Activated naive CD8-positive, alpha-beta T cell treated with anti-CD3 and anti-CD28 coated beads, Interleukin-2, amount 50 U/mL, for 24 hours (primary cell): ENCODE data around the gene HOXB7.

Experiments
- ATAC-seq: fragments of 150-1000 bp; cut with Tn5 transposase; one replicate; pipeline ENCODE4 v1.10.0; 2021
- DNase-seq: peaks from one replicate; pipeline ENCODE4 v3.0.0; 2021
- H3K27ac Mint-ChIP-seq: one replicate; pipeline ENCODE4 v1.8.0; 2021; ENCODE audit warnings: mild to moderate bottlenecking, mixed read lengths
- H3K27me3 Mint-ChIP-seq: one replicate; pipeline ENCODE4 v1.8.0; 2021; ENCODE audit warnings: mixed read lengths
- H3K36me3 Mint-ChIP-seq: one replicate; pipeline ENCODE4 v1.8.0; 2021; ENCODE audit warnings: low read depth, mixed read lengths
- H3K4me1 Mint-ChIP-seq: one replicate; pipeline ENCODE4 v1.8.0; 2021; ENCODE audit warnings: mixed read lengths
- H3K4me3 Mint-ChIP-seq: one replicate; pipeline ENCODE4 v1.8.0; 2021; ENCODE audit warnings: mild to moderate bottlenecking, moderate library complexity, mixed read lengths
- H3K9me3 Mint-ChIP-seq: one replicate; pipeline ENCODE4 v1.8.0; 2021; ENCODE audit warnings: mixed read lengths

HOXB7 gene

DNA sequence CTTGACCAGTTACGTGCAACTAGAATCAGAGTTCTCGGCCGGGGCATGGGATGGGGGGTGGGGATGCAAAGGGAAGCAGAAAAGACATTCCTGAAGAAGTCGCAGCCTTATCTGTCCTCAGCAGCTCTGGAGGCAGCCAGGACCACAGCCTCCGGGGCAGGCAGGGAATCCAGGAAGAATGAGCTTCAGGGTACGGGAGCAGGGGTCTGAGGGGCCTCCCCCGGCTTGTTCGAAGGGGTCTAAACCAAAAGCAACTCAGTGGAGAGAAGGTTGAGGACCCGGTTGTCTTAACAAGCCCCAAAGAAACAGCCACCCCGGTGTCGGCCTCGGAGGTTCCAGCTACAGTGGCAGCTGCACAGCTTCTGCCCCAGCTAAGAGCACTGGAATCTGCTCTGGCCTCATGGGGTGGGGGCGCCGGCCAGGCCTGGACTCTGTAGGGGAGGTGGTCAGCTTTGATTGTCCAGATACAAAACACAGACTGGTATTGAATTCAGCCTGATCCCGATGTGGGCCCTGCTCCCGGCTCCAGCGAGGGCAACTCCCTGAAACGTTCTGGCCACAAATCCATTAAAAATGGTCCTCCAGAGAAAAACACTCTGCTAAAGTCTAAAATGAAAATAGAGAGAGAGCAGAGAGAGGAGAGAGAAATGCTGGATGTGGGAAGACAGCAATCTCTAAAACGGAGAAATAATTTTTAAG, 40.3 kb downstream of the HOXB7 start:
- DNase-seq (no peak), ATAC-seq (no peak)
- Mint-ChIP-seq H3K27me3 (peaks cover 20% of the 10 kb centered on the region), H3K27ac (no peak overlapping the region), H3K4me3 (no peak overlapping the region), H3K36me3 (no peaks in the 10 kb centered on the region), H3K9me3 (no peaks in the 10 kb centered on the region), H3K4me1 (peaks cover 4% of the 10 kb centered on the region)

DNA sequence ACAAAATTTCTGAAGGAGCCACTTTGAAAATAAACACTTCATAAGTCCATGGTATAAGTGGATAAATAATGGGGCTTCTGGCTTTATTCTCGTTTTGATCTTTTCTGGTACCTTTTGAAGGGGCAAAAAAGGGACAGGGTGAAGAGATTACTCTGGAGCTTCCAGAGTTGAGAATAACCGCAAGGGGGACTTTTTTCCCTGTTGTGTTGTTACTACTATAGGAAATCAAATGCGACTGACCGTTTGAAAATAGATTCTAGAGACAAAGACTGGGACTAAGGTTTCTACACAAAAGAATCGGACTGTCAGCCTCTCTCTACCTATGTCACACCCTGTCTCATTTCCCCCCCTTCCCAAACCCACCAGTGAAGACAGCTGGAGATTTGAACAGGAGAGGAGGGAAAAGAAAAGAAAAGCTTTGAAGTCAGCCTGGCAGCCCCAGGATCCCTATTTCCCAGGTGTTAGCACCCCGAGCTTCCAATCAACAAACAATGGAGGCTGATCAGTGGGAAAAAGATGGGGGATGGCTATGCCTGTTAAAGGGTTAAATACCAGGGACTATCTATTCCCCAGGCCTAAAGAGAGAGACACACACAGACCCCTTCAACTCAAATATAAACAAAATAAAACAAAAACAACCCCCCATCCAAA, 41.0 kb downstream of the HOXB7 start:
- H3K9me3 Mint-ChIP-seq: no peaks in the 10 kb centered on the region
- DNase-seq (no peak), ATAC-seq (no peak)
- no peak overlapping the region for H3K4me3 Mint-ChIP-seq
- no peak overlapping the region for H3K27ac Mint-ChIP-seq
- H3K4me1 Mint-ChIP-seq: peaks cover 4% of the 10 kb centered on the region
- peaks cover 21% of the 10 kb centered on the region for H3K27me3 Mint-ChIP-seq
- no peaks in the 10 kb centered on the region for H3K36me3 Mint-ChIP-seq

DNA sequence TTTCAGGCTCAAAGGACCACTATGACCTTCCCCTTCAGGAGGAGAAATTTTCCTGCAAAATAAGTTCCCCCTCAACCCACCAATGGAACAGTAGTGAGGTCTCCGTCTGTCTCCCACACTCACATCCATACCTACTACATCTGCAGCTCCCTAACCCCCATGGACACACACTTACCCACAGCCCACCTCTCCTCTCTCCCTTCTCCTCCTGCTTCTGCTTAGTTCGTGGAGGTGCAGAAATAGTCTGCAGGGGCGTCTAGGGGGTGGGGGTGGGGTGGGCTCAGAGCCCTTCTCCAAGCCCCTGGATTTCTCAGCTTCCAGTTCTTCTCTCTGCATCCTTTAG, 41.6 kb downstream of the HOXB7 start:
- peaks cover 25% of the 10 kb centered on the region for H3K27me3 Mint-ChIP-seq
- H3K4me3 Mint-ChIP-seq: no peak overlapping the region
- ATAC-seq: no peak
- DNase-seq: no peak
- H3K4me1 Mint-ChIP-seq: peaks cover 4% of the 10 kb centered on the region
- H3K9me3 Mint-ChIP-seq: no peaks in the 10 kb centered on the region
- H3K36me3 Mint-ChIP-seq: no peaks in the 10 kb centered on the region
- H3K27ac Mint-ChIP-seq: no peak overlapping the region

DNA sequence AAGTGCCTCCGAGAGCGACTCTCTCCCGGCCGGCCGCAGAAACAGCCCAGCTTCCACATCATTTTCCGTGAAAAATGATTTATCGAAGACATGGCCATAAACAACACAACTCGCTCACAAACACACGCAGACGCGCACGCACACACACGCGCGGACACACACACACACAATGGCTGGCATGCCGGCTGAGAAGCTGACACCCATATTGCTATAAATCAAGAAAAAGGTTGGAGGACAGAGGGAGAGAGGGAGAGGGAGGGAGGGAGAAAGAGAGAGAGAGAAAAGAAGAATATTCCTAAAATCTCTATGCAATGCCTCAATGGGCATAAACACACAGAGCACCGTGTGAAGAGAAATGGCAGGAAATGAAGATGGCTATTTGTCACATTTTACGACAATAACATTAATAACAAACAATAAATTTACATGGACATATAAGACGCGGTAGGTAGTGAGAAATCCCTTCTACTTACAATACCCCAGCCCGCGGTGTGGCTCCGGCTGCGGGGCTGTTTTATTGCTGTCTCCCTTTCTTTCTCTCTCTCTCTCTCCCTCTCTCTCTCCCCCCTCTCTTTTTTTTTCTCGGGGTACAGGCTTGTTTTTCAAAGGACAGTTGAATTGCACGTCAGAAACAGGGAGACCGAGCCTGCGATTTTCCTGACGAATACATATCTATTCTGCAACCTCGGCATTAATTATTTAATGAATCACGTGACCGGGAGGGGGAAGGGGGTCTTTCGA, 42.1 kb downstream of the HOXB7 start:
- peaks cover 4% of the 10 kb centered on the region for H3K4me1 Mint-ChIP-seq
- H3K36me3 Mint-ChIP-seq: no peaks in the 10 kb centered on the region
- H3K9me3 Mint-ChIP-seq: no peaks in the 10 kb centered on the region
- ATAC-seq: no peak
- DNase-seq: no peak
- peaks cover 27% of the 10 kb centered on the region for H3K27me3 Mint-ChIP-seq
- peak overlapping the region; percentile 36 for H3K4me3 Mint-ChIP-seq
- no peak overlapping the region for H3K27ac Mint-ChIP-seq

DNA sequence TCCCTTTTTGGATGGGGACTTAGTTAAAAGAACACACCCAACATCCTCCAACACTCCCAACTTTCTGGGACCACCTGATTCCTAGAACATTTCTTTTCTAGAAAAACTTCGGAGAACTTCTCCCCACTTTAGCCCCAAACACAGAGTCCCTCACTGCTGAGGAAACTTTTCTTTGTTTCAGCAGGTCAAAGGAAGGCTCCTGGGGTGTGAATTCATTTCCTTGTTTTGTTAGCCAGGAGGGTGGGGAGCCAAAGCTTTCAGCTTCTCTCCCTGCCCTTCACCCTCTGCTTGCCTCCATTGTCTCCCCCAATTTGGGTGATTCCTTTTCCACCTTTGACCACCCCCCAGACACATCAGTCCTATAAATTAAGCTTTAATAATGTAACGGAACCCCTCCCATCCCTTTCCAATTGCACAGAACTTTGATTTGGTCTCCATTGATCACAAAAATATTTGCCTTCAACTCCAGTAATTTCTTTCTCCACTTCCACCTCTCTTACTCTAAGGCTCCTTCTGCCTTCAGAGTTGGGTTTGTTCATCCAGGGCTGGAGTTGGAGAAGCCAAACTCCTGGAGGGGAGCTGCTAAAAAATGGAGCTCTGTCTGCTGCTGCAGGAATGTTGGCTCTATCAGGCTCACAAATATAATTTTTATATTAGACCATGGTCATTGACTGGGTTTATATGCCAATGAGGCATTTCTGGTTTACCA, 43.0 kb downstream of the HOXB7 start:
- Mint-ChIP-seq H3K27me3 (peaks cover 32% of the 10 kb centered on the region), H3K4me1 (peaks cover 4% of the 10 kb centered on the region), H3K36me3 (no peaks in the 10 kb centered on the region), H3K4me3 (no peak overlapping the region), H3K27ac (no peak overlapping the region), H3K9me3 (no peaks in the 10 kb centered on the region)
- DNase-seq: no peak
- ATAC-seq: no peak

DNA sequence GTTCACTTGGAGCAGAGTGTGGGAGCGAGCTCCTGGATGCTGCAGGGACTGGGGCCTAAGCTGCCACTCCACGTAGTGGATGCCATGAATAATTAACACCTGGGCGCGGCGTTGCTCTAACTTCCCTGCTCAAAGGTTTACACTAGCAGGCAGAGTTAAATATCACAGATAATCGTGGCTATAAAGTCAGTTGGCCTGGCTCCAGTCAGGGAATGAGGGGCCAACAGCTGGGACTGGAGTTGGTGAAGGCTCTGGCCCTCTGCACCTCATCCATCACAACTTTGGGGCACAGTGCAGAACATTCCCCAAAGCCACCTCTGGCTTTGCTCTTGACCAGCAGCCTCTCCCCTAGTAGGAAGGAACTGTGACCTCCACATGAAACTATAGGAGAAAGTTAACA, 43.6 kb downstream of the HOXB7 start:
- Mint-ChIP-seq H3K27ac (no peak overlapping the region), H3K4me3 (no peak overlapping the region), H3K9me3 (no peaks in the 10 kb centered on the region), H3K36me3 (no peaks in the 10 kb centered on the region), H3K4me1 (peaks cover 4% of the 10 kb centered on the region), H3K27me3 (peaks cover 38% of the 10 kb centered on the region)
- DNase-seq (no peak), ATAC-seq (no peak)

DNA sequence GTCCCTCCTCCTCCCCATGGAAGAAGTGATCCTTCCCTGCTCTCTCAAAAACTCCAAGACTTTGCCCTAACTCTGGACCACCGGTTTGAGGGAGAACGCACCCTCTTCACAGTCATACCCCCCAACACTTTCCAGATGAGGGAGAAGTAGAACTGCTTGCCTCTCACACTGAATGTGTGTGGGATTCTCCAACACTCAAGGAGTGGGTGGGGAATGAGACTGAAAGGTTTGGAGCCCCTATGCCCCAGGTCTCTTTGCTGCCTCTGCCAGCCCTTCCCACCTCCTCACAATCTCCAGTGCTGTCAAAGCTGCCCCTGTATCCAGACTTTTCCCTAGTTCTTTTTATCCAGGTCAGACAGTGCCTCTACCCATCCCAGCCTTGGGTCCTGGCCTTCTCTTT, 44.1 kb downstream of the HOXB7 start:
- H3K4me3 Mint-ChIP-seq: no peak overlapping the region
- ATAC-seq (no peak), DNase-seq (no peak)
- H3K27ac Mint-ChIP-seq: no peak overlapping the region
- no peaks in the 10 kb centered on the region for H3K36me3 Mint-ChIP-seq
- H3K4me1 Mint-ChIP-seq: peaks cover 4% of the 10 kb centered on the region
- H3K9me3 Mint-ChIP-seq: no peaks in the 10 kb centered on the region
- peaks cover 39% of the 10 kb centered on the region for H3K27me3 Mint-ChIP-seq

DNA sequence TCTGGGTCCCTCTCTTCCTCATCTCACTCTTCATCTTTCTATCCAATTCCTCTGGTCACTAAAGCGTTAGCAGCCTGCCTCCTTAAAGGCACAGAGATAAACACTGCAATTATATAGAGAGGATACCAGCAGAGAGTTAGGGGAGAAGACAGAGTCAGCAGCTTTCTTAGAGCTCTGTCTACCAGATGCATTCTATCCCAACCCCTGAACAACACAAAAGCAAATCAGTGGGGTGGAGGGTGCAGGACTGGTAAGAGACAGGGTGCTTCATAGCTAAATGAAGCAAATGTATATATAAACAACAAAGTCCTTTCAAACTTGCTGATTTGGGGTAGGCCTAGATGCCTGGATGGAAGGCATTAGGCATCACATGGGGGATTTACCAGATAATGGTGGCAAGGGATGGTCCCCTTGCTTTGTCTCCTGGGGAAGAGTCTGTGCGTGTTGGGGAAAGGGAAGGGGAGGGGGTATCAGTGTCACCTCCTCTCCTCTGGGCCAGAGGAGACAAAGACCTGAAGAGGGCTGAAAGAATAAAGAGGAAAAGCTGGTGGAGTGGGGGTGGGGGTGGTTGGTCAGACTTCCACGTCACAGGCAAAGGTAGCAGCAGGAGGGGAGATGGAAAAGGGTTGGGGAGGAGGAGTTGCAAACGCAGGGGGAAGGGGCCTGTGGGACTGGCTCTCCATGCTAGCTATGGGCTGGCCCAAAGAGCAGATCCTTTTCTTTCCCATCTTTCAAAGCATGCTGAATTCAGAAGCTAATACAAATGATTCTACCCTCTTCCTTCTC, 44.7 kb downstream of the HOXB7 start:
- Mint-ChIP-seq H3K27ac (no peak overlapping the region), H3K4me3 (no peak overlapping the region), H3K4me1 (peaks cover 4% of the 10 kb centered on the region), H3K27me3 (peaks cover 37% of the 10 kb centered on the region), H3K36me3 (no peaks in the 10 kb centered on the region), H3K9me3 (no peaks in the 10 kb centered on the region)
- DNase-seq: no peak
- no peak for ATAC-seq

DNA sequence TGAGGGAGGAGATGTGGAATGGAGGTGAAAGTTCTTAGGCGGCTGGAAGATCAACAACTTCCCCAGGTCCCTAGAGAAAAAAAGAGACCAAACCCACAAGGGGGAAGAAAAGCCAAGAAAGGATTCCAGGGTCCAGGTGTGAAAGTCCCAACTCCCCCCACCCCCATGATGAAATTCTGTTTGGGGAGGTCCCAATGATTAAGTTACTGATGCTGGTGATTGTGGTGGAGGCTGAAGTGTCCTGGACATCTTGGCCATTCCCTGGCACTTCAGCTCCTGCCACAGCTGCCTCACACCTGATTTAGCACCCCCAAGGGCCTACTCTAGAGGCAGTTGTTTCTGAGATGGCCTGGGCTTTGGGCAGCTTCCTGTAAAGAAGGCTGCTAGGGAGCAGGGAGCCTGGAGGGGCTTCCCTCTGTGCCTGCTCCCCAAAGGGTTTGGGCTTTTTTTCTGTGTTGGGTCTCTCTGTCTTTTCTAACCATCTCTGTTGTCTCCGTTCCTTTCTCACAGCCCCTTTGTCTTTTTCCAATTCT, 45.7 kb downstream of the HOXB7 start:
- Mint-ChIP-seq H3K36me3 (no peaks in the 10 kb centered on the region), H3K4me3 (no peak overlapping the region), H3K27me3 (peaks cover 39% of the 10 kb centered on the region), H3K27ac (no peak overlapping the region), H3K4me1 (peaks cover 4% of the 10 kb centered on the region), H3K9me3 (no peaks in the 10 kb centered on the region)
- ATAC-seq: no peak
- DNase-seq: no peak

DNA sequence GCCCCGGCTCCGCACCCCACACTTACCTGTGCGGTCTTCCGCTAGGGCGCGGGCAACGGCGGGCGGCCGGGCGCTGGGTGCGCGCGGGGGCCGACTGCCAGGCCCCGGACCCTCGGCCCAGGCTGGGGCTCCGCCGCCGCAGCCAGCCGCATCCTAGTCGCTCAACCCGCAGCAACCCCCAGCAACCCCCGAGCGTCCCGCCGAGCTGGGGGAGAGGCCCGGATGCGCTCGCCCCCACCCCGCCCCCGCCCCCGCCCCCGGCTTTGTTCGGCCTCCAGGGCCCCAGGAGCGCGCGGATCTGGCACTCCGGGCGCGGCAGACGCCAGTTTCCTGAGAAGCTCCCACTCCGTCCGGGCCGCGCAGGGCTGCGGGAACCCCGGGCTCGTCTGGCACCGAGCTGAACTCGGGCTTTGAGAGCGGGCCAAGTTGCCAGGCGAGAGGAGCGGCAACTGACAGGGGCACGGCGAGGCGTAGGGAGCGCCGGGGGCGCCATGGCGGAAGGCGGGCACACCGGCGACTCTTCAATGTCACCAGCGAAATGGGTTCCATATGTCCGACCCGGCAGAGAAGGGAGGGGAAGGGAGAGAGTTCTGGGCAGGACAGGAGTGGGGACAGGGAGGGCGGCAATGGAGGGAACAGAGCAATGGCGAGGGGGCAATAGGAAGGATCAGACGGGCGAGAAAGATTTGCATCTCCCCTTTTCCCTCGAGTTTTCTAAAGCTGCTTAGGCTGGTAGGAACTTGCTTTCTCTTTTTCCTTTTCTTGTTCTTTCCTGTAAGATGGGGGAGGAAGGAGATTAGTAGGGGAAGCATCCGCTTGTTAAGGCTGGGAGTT, 46.4 kb downstream of the HOXB7 start:
- peaks cover 36% of the 10 kb centered on the region for H3K27me3 Mint-ChIP-seq
- peak; percentile 36 for ATAC-seq
- no peaks in the 10 kb centered on the region for H3K36me3 Mint-ChIP-seq
- H3K4me1 Mint-ChIP-seq: peaks cover 4% of the 10 kb centered on the region
- no peak for DNase-seq
- H3K4me3 Mint-ChIP-seq: no peak overlapping the region
- no peaks in the 10 kb centered on the region for H3K9me3 Mint-ChIP-seq
- H3K27ac Mint-ChIP-seq: no peak overlapping the region

DNA sequence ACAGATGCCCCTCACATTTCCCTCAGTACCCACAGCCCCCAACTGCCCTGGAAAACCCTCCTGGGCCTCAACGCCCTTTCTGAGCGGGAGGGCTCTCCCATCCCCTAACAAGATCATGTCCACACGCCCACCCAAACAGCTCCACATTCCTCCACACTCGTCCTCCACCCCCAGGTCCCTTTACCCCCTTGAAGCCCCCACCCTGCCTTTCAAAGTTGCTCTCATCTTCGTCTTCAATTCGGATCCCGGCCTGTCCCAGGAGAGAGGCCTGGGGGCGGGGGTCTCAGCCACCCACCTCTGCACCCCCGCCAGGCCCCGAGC, 47.0 kb downstream of the HOXB7 start:
- no peak overlapping the region for H3K4me3 Mint-ChIP-seq
- no peak for DNase-seq
- no peaks in the 10 kb centered on the region for H3K36me3 Mint-ChIP-seq
- no peak overlapping the region for H3K27ac Mint-ChIP-seq
- H3K9me3 Mint-ChIP-seq: no peaks in the 10 kb centered on the region
- no peak for ATAC-seq
- H3K27me3 Mint-ChIP-seq: peaks cover 36% of the 10 kb centered on the region
- H3K4me1 Mint-ChIP-seq: peaks cover 4% of the 10 kb centered on the region

DNA sequence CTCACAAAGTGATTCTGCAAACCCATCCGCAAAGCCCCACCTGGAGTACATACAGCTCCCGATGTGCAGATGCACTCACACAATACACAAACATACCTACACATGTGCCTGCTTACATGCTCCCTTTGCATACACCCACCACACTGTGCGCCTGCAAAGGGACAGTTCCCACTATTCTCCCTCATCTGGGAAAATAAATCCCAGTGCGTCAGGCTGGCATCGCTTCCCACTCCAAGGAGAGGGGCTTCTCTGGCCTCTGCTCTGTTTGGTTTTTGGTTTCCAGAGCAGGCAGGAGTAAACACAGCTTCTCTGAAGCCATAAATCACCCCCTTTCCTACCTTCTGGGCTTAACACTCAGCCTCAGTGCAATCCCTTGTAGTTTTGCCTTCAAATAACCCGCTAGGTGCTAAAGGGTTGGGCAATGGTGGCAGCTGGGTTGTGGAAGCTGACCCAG, 47.4 kb downstream of the HOXB7 start:
- Mint-ChIP-seq H3K36me3 (no peaks in the 10 kb centered on the region), H3K4me3 (no peak overlapping the region), H3K9me3 (no peaks in the 10 kb centered on the region), H3K4me1 (peaks cover 2% of the 10 kb centered on the region), H3K27me3 (peaks cover 33% of the 10 kb centered on the region), H3K27ac (no peak overlapping the region)
- DNase-seq (no peak), ATAC-seq (no peak)

DNA sequence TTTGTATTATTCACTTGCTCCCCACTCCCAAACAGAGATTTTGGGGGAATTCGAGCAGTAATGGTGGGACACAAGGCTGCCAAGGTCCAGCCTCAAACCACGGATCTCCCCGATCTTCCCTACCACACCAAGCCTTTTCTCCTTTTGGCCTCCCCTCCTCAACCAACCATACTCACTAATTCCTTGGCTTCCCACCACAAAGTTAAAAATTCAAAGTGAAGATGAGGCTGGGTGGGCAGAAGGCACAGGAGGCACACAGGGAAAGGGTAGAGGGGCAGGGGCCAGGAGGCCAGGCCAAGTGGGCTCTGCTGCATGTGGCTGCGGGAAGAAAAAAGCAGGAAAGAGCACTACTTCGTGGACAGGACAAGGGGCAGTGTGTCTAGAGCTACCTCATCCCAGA, 47.9 kb downstream of the HOXB7 start:
- ATAC-seq: no peak
- Mint-ChIP-seq H3K27ac (no peak overlapping the region), H3K4me3 (no peak overlapping the region), H3K4me1 (no peaks in the 10 kb centered on the region), H3K36me3 (no peaks in the 10 kb centered on the region), H3K9me3 (no peaks in the 10 kb centered on the region), H3K27me3 (peaks cover 34% of the 10 kb centered on the region)
- DNase-seq: no peak
